Neuronal stem cell (in vitro differentiated cells): ENCODE results near the gene NPL.

Experiments
- DNase-seq: peaks from one replicate; pipeline ENCODE4 v3.0.0-alpha.2; 2013; ENCODE audit warnings: low spot score
- H2AFZ ChIP-seq: one replicate; pipeline ENCODE4 v1.6.1; 2013; ENCODE audit warnings: mild to moderate bottlenecking, low read length, inconsistent platforms
- H2AK5ac ChIP-seq: 2 replicates; pipeline ENCODE4 v1.6.1; 2013; ENCODE audit warnings: low read depth, mild to moderate bottlenecking, inconsistent platforms, low read length, moderate library complexity, mixed read lengths
- H2BK120ac ChIP-seq: 2 replicates; pipeline ENCODE4 v1.6.1; 2013; ENCODE audit warnings: low read depth, mild to moderate bottlenecking, inconsistent platforms, low read length, moderate library complexity, mixed read lengths
- H2BK12ac ChIP-seq: one replicate; pipeline ENCODE4 v1.6.1; 2013; ENCODE audit warnings: low read length, inconsistent platforms
- H2BK15ac ChIP-seq: 2 replicates; pipeline ENCODE4 v1.6.1; 2013; ENCODE audit warnings: mild to moderate bottlenecking, low read length, inconsistent platforms, mixed read lengths
- H2BK5ac ChIP-seq: one replicate; pipeline ENCODE4 v1.6.1; 2013; ENCODE audit warnings: inconsistent platforms, mild to moderate bottlenecking, low read length, moderate library complexity
- H3K14ac ChIP-seq: one replicate; pipeline ENCODE4 v1.6.1; 2013; ENCODE audit warnings: low read length, inconsistent platforms
- H3K18ac ChIP-seq: 2 replicates; pipeline ENCODE4 v1.6.1; 2013; ENCODE audit warnings: low read length, inconsistent platforms
- H3K23ac ChIP-seq: 2 replicates; pipeline ENCODE4 v1.6.1; 2013; ENCODE audit warnings: low read depth, mild to moderate bottlenecking, mixed read lengths, low read length, inconsistent platforms; ENCODE audit not compliant: poor library complexity
- H3K27ac ChIP-seq: replicated peaks from 3 replicates; pipeline ENCODE4 v1.5.1; 2013; ENCODE audit warnings: low read length, inconsistent platforms
- H3K27me3 ChIP-seq, 3 experiments: 2 replicates each; pipeline ENCODE4 v1.6.1; 2013; ENCODE audit warnings: low read length in 3 of 3, mild to moderate bottlenecking in 2 of 3, inconsistent platforms in 1 of 3, low read depth in 1 of 3, mixed read lengths in 1 of 3, moderate library complexity in 1 of 3; ENCODE audit not compliant: control insufficient read depth in 3 of 3, insufficient read depth in 3 of 3
- H3K36me3 ChIP-seq, 2 donors: replicated peaks in 1 of 2; 2 replicates each; pipeline ENCODE4 v1.6.1; 2013; ENCODE audit warnings: low read length in 2 of 2; ENCODE audit not compliant: control insufficient read depth in 2 of 2, insufficient read depth in 2 of 2
- H3K4ac ChIP-seq: 2 replicates; pipeline ENCODE4 v1.6.1; 2013; ENCODE audit warnings: inconsistent platforms, mild to moderate bottlenecking, low read length, moderate library complexity
- H3K4me1 ChIP-seq, 2 donors: 1 replicate in 1 of 2; 2 replicates in 1 of 2; pipeline ENCODE4 v1.6.1; 2013; ENCODE audit warnings: low read length in 2 of 2, low read depth in 1 of 2; ENCODE audit not compliant: control insufficient read depth in 2 of 2, insufficient read depth in 1 of 2
- H3K4me2 ChIP-seq: one replicate; pipeline ENCODE4 v1.6.1; 2013; ENCODE audit warnings: mild to moderate bottlenecking, low read length, inconsistent platforms; ENCODE audit not compliant: insufficient read depth, poor library complexity, severe bottlenecking
- H3K4me3 ChIP-seq, 2 donors: 2 replicates each; pipeline ENCODE4 v1.5.1; 2013; ENCODE audit warnings: low read length in 2 of 2, mild to moderate bottlenecking in 2 of 2, inconsistent platforms in 1 of 2, moderate library complexity in 1 of 2
- H3K79me1 ChIP-seq: one replicate; pipeline ENCODE4 v1.6.1; 2013; ENCODE audit warnings: low read depth, mild to moderate bottlenecking, inconsistent platforms, low read length, moderate library complexity
- H3K9ac ChIP-seq: one replicate; pipeline ENCODE4 v1.6.1; 2013; ENCODE audit warnings: mild to moderate bottlenecking, low read depth, low read length, inconsistent platforms; ENCODE audit not compliant: poor library complexity
- H3K9me3 ChIP-seq, 2 donors: replicated peaks in 1 of 2; 2 replicates each; pipeline versions ENCODE3 to v1.6.1; 2013; ENCODE audit warnings: low read length in 2 of 2, mild to moderate bottlenecking in 2 of 2, inconsistent platforms in 1 of 2, low read depth in 1 of 2, mixed read lengths in 1 of 2, moderate library complexity in 1 of 2; ENCODE audit not compliant: control insufficient read depth in 2 of 2, insufficient read depth in 1 of 2
- H4K8ac ChIP-seq: one replicate; pipeline ENCODE4 v1.6.1; 2013; ENCODE audit warnings: low read depth, mild to moderate bottlenecking, inconsistent platforms, low read length, moderate library complexity
- H4K91ac ChIP-seq: one replicate; pipeline ENCODE4 v1.6.1; 2013; ENCODE audit warnings: low read length, low read depth, mild to moderate bottlenecking, inconsistent platforms; ENCODE audit not compliant: poor library complexity
- WGBS, 2 donors: extraction: QIAGEN DNeasy Blood & Tissue Kit; methylation state at CpG; one replicate each; pipeline ENCODE4 v1.1.7; 2013; ENCODE audit warnings: missing lambda C conversion rate in 2 of 2, mixed read lengths in 1 of 2; ENCODE audit not compliant: insufficient read length in 2 of 2, insufficient replicate concordance in 1 of 2; ENCODE audit errors: extremely low coverage in 2 of 2; 5-methylcytosine and 5-hydroxymethylcytosine counted together

The NPL gene

DNA sequence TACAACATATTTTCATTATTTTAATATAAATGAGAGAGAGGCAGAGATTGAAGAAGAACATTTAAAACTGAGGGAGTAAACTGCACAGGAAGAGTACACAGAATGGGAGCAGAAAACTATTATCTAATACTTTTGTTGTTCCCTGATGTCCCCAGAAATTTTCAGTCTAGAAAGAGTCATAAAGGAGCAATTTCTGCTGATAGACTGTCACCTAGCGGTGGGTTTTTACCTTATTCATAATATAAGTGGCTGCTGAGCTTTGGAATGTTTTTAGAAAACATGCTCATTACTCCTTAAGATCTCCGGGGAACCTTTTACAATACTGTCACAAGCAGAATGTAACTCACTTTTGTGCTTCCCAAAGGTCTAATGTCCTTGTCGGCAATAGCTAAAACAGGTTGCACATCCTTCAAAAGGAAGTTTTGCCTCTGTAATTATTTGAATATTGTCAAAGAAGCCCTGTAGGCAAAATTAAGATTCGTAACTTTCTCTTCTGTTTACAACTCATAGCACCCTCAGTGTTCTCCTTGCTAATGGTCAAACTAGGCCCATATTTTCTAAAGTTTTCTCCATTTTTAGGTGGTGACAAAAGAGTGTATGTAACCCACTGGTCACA is 4.9 kb upstream of the NPL start:
- Histone ChIP-seq H2BK120ac (no peak overlapping the region), H3K14ac (no peak overlapping the region), H2BK12ac (no peak overlapping the region), H3K9ac (no peak overlapping the region), H2BK5ac (no peak overlapping the region), H2AK5ac (no peak overlapping the region), H3K4me3 (no peak overlapping the region), H3K9me3 (no peaks in the 10 kb centered on the region), H3K36me3 (no peaks in the 10 kb centered on the region), H4K91ac (no peak overlapping the region), H3K4ac (no peak overlapping the region), H4K8ac (no peak overlapping the region), H3K4me1 (peaks cover 0 to 2% of the 10 kb centered on the region in 2 donors), H3K27me3 (peaks cover 3 to 28% (median 12%) of the 10 kb centered on the region in 3 experiments), H2AFZ (peak overlapping the region; percentile 32), H3K4me2 (no peak overlapping the region), H2BK15ac (no peak overlapping the region), H3K27ac (no peak overlapping the region), H3K18ac (no peak overlapping the region), H3K79me1 (no peaks in the 10 kb centered on the region), H3K23ac (no peak overlapping the region)
- DNase-seq: peak; percentile 31
- WGBS, 2 donors: no CpG with 5 or more reads among the region's 4 CpGs

DNA sequence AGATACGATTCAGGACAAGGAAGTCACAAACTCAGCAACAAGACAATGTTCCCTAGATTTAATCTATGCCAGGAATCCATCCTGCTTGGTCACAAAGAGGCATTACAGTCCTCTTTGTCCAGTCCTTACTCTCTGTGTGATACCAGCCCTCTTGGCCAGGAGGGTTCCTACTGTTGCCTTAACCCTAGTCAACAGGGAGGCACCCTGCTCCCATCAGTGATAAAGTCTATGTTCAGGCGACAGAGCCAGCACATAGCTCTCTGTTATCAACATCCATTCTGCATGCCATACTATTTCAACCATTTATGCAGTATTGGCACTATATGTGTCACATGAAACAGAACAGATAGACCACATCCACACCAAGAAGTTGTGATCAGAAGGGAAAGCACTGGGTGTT is 4.4 kb upstream of the NPL start:
- no peak for DNase-seq

DNA sequence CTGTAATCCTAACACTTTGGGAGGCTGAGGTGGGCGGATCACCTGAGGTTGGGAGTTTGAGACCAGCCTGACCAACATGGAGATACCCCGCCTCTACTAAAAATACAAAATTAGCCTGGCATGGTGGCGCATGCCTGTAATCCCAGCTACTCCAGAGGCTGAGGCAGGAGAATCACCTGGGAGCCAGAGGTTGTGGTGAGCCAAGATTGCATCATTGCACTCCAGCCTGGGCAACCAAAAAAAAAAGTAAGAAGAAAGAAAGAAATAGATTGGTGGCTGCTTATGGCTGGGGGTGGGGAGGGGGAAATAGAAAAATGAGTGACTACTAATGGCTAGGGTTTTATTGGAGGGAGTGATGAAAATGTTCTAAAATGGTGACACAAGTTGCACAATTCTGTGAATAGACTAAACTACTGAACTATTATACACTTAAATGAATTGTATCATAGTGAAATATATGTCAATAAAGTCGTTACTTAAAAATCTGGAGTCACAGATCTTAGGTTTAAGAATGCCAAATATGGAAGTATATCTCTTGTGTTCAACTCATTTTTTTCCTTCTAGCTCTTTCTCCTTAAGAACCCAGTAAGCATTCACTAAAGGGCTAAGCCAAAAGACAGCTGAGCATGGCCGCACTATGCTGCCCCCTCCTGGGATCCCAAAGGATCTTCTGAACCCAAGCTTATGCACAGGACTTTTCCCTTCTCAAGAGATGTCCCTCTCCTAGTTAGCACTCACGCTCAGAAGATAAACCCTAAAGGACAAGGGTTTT is 3.2 kb upstream of the NPL start:
- Histone ChIP-seq H3K79me1 (no peaks in the 10 kb centered on the region), H3K4ac (no peak overlapping the region), H3K4me3 (no peak overlapping the region), H3K27ac (no peak overlapping the region), H3K4me2 (no peak overlapping the region), H2AFZ (no peak overlapping the region), H3K9ac (no peak overlapping the region), H4K8ac (no peak overlapping the region), H2BK12ac (no peak overlapping the region), H2BK120ac (no peak overlapping the region), H3K27me3 (peaks cover 3 to 37% (median 17%) of the 10 kb centered on the region in 3 experiments), H3K14ac (no peak overlapping the region), H3K9me3 (no peaks in the 10 kb centered on the region), H3K4me1 (peaks cover 2% of the 10 kb centered on the region in 2 donors), H3K18ac (no peak overlapping the region), H4K91ac (no peak overlapping the region), H3K23ac (no peak overlapping the region), H2BK5ac (no peak overlapping the region), H2AK5ac (no peak overlapping the region), H3K36me3 (no peaks in the 10 kb centered on the region), H2BK15ac (no peak overlapping the region)
- DNase-seq: peak; percentile 53
- WGBS, 2 donors: no CpG with 5 or more reads among the region's 6 CpGs

More for the DNA sequence above, 4.4 kb upstream of the NPL start:
- H2AFZ ChIP-seq: peak overlapping the region; percentile 32
- H3K4me3 ChIP-seq: no peak overlapping the region
- H3K4ac ChIP-seq: no peak overlapping the region
- H3K23ac ChIP-seq: no peak overlapping the region
- H3K4me1 ChIP-seq: peaks cover 2% of the 10 kb centered on the region in 2 donors
- H3K27me3 ChIP-seq: peaks cover 3 to 34% (median 17%) of the 10 kb centered on the region in 3 experiments
- H4K91ac ChIP-seq: no peak overlapping the region
- no peaks in the 10 kb centered on the region for H3K79me1 ChIP-seq
- H2BK120ac ChIP-seq: no peak overlapping the region
- H3K9ac ChIP-seq: no peak overlapping the region
- H2BK12ac ChIP-seq: no peak overlapping the region
- H3K4me2 ChIP-seq: no peak overlapping the region
- no peak overlapping the region for H4K8ac ChIP-seq
- no peak overlapping the region for H2AK5ac ChIP-seq
- H3K36me3 ChIP-seq: no peaks in the 10 kb centered on the region
- no peak overlapping the region for H3K27ac ChIP-seq
- H3K14ac ChIP-seq: no peak overlapping the region
- H2BK15ac ChIP-seq: no peak overlapping the region
- no peak overlapping the region for H3K18ac ChIP-seq
- WGBS, 2 donors: no CpG with 5 or more reads among the region's 2 CpGs
- no peaks in the 10 kb centered on the region for H3K9me3 ChIP-seq
- H2BK5ac ChIP-seq: no peak overlapping the region

DNA sequence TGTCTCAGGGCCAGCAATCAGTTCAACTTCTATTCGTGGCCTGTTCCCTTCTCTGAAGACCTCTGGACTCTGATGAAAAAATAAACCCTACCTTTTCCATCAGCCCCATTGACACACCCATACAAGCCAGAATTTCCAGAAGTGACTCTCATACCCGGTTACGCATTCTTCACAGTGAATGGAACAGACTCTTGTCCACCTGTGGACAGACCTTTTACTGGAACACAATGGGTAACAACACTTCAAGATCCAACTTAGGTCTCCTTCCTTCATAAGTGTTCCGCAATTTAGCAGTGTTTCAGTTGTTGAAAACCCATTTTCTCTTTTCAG is 2.6 kb upstream of the NPL start:
- Histone ChIP-seq H3K23ac (no peak overlapping the region), H3K9me3 (no peaks in the 10 kb centered on the region), H2BK5ac (no peak overlapping the region), H2BK120ac (no peak overlapping the region), H3K36me3 (no peaks in the 10 kb centered on the region), H4K91ac (no peak overlapping the region), H3K9ac (no peak overlapping the region), H4K8ac (no peak overlapping the region), H2AFZ (no peak overlapping the region), H3K4me1 (peaks cover 2% of the 10 kb centered on the region in 2 donors), H3K14ac (no peak overlapping the region), H3K18ac (no peak overlapping the region), H2BK15ac (no peak overlapping the region), H3K27me3 (peaks cover 3 to 43% (median 17%) of the 10 kb centered on the region in 3 experiments), H2BK12ac (no peak overlapping the region), H3K4me2 (no peak overlapping the region), H3K4ac (no peak overlapping the region), H2AK5ac (no peak overlapping the region), H3K27ac (no peak overlapping the region), H3K79me1 (no peaks in the 10 kb centered on the region), H3K4me3 (no peak overlapping the region)
- no peak for DNase-seq
- no CpG with 5 or more reads among the region's 4 CpGs for WGBS, 2 donors
